ENCODE measurements around the gene SYMPK. TPM values are rescaled to one million over a fixed set of nuclear protein-coding genes. Genes with fewer than 3 reads are reported as not detected.

Gene SYMPK
- total and polyA plus RNA-seq, 2 experiments from 2014 or later = 66.6 to 78.7 TPM

DNA sequence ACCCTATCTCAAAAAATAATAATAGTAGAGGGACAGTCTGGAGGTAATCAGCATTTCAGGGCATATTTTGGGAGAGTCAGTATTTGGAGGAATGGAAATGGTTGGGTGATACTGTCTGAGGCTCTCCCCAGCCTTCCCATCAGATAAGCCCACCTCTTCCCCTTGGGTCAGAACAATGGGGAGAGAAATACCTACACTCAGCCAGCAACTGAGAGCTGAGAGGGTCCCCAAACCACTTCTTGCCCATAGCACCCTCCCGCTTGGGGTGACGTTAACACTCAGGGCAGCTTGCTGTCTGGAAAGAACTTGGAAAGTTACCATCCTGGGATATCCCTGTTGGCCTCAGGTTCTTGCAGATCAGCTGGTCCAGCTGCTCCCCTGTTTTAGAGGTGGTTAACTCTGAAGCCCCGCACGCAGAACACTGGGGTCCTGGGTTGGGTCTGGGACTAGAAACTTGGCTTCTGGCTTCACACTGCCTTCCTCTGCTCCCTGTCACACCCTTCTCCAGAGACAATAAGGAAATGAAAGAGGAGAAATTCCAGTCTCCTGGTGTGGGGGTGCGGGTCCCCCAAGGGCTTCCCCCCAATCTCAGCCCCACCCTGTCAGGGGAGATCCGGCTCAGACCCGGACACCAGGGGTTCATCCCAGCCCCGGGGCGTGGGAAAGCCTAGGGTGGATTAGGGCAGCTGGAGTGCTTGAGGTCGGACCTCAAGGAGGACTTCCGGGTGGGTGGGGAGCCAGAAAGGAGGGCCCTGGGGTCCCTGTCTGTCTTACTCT lies 3.6 kb upstream of the SYMPK start:
- H3K36me3 ChIP-seq = no peaks in the 10 kb centered on the region
- DNase-seq (ENCODE audit: low read depth in 1 of 2, low spot score in 1 of 2) = no peak
- TF ChIP-seq, protein P1, sequence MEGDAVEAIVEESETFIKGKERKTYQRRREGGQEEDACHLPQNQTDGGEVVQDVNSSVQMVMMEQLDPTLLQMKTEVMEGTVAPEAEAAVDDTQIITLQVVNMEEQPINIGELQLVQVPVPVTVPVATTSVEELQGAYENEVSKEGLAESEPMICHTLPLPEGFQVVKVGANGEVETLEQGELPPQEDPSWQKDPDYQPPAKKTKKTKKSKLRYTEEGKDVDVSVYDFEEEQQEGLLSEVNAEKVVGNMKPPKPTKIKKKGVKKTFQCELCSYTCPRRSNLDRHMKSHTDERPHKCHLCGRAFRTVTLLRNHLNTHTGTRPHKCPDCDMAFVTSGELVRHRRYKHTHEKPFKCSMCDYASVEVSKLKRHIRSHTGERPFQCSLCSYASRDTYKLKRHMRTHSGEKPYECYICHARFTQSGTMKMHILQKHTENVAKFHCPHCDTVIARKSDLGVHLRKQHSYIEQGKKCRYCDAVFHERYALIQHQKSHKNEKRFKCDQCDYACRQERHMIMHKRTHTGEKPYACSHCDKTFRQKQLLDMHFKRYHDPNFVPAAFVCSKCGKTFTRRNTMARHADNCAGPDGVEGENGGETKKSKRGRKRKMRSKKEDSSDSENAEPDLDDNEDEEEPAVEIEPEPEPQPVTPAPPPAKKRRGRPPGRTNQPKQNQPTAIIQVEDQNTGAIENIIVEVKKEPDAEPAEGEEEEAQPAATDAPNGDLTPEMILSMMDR (IDR thresholded peaks at IDR 0.05; ENCODE audit: low read depth, low read length) = no peak
- H3K4me3 ChIP-seq = no peak overlapping the region
- H3K9me3 ChIP-seq (ENCODE audit: low read depth) = no peaks in the 10 kb centered on the region
- no peaks in the 10 kb centered on the region for H3K4me1 ChIP-seq (ENCODE audit: low read depth)
- H3K27me3 ChIP-seq = no peaks in the 10 kb centered on the region
- no peak overlapping the region for H3K27ac ChIP-seq

GRCh38 chr19:45865269-45865948 lies 2.5 kb upstream of the SYMPK start:
- Histone ChIP-seq H3K27ac (no peak overlapping the region), H3K4me3 (no peak overlapping the region), H3K9me3 (ENCODE audit: low read depth) (no peaks in the 10 kb centered on the region), H3K4me1 (ENCODE audit: low read depth) (no peaks in the 10 kb centered on the region), H3K27me3 (no peaks in the 10 kb centered on the region), H3K36me3 (no peaks in the 10 kb centered on the region)
- no peak for DNase-seq (ENCODE audit: low read depth in 1 of 2, low spot score in 1 of 2)
- TF ChIP-seq, protein P1 (IDR thresholded peaks at IDR 0.05; ENCODE audit: low read depth, low read length) = no peak

- no peaks in the 10 kb centered on the region for H3K27me3 ChIP-seq
- no peaks in the 10 kb centered on the region for H3K36me3 ChIP-seq
- H3K4me1 ChIP-seq (ENCODE audit: low read depth) = no peaks in the 10 kb centered on the region
- TF ChIP-seq, protein P1 (IDR thresholded peaks at IDR 0.05; ENCODE audit: low read depth, low read length) = no peak
- no peak overlapping the region for H3K27ac ChIP-seq
- H3K9me3 ChIP-seq (ENCODE audit: low read depth) = no peaks in the 10 kb centered on the region
- no peak for DNase-seq (ENCODE audit: low read depth in 1 of 2, low spot score in 1 of 2)
- peak overlapping the region; percentile 31 for H3K4me3 ChIP-seq
Measured at GRCh38 chr19:45864629-45865082, 1.7 kb upstream of the SYMPK start.

DNA sequence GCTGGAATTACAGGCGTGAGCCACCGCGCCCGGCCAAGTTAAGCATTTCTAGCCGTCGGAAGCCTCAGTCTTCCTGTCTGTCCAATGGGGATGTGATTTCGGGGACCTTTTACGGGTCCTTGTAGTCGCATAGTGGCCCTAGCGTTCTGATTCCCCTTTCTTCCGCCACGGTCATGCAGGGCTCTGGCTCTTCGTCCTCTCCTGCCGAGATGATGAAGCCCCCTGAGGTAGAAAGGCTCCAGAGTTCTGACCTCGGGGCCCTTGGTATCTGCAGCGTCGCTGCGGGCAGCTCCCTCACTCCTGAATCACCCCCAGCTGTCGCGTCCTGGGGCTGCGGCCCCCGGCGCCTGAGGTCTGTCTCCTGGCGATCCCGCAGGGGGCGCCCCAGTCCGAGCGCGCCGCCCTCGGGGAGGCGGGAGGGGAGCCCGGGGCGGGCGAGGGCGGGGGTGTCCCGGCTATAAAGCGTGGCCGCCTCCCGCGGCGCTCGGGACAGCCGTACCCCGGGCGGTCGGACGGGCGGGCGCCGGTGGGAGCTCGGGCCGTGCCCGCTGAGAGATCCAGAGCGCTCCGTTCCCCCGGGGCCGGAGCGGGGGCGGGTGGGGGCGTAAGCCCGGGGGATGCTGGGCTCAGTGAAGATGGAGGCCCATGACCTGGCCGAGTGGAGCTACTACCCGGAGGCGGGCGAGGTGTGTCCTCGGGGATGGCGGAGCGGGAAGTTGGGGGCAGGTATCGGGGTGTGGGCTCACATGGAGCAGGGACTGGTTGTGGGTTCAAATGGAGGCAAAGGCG lies 1.1 kb upstream of the SYMPK start, which contains the start of gene FOXA3:
FOXA3 (plus strand) TSS at position 487 of the 789 bp plus-strand sequence; CDS start at position 618, 131 bp downstream.
- Histone ChIP-seq H3K9me3 (ENCODE audit: low read depth) (no peaks in the 10 kb centered on the region), H3K4me1 (ENCODE audit: low read depth) (no peaks in the 10 kb centered on the region), H3K27me3 (no peaks in the 10 kb centered on the region), H3K27ac (no peak within 1 kb of the TSS), H3K4me3 (peak within 1 kb of the TSS; percentile 31), H3K36me3 (no peaks in the 10 kb centered on the region)
- TF ChIP-seq, protein P1 (IDR thresholded peaks at IDR 0.05; ENCODE audit: low read depth, low read length) = peak; percentile 49
- DNase-seq (ENCODE audit: low read depth in 1 of 2, low spot score in 1 of 2) = peak; percentile 32 to 62

DNA sequence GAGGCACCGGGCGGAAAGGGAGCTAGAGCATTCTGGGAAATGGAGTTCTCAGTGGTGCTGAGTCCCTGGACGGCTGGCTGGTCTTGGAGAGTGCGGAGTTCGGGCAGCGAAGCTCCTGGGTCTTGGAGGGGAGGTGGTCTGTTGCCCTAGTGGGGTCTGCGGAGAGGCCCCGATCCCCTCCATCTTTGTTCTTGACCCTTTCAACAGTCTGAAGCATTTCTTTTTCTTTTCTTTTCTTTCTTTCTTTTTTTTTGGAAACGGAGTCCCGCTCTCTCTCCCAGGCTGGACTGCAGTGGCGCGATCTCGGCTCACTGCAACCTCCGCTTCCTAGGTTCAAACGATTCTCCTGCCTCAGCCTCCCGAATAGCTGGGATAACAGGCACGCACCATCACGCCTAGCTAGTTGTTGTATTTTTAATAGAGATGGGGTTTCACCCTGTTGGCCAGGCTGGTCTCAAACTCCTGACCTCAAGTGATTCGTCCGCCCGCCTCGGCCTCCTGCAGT lies 440 bp upstream of the SYMPK start:
- TF ChIP-seq, protein P1 (IDR thresholded peaks at IDR 0.05; ENCODE audit: low read depth, low read length) = no peak
- Histone ChIP-seq H3K9me3 (ENCODE audit: low read depth) (no peaks in the 10 kb centered on the region), H3K36me3 (no peaks in the 10 kb centered on the region), H3K4me3 (peak overlapping the region; percentile 31), H3K27me3 (no peaks in the 10 kb centered on the region), H3K4me1 (ENCODE audit: low read depth) (no peaks in the 10 kb centered on the region), H3K27ac (no peak overlapping the region)
- no peak for DNase-seq (ENCODE audit: low read depth in 1 of 2, low spot score in 1 of 2)

Measured in cardiac muscle cell (in vitro differentiated cells and primary cell).